Measurements from ENCODE around the gene AMZ2.
"Not testable (repeated sequence)": the region's sequence is repeated elsewhere in the genome, so short reads cannot be mapped to it uniquely, and the experiment has no call there.

Gene AMZ2

GRCh38 chr17:68237369-68238163, 10.3 kb upstream of the AMZ2 start:
- H3K27me3 ChIP-seq (ENCODE audit: control insufficient read depth in 1 of 2, insufficient read depth in 2 of 2, low read length in 2 of 2); H3K4me3 ChIP-seq (ENCODE audit: low read length in 2 of 2); H3K9me3 ChIP-seq (ENCODE audit: control insufficient read depth in 2 of 2, low read length in 2 of 2); H3K36me3 ChIP-seq (ENCODE audit: control insufficient read depth in 2 of 2, insufficient read depth in 2 of 2, low read length in 2 of 2); H3K27ac ChIP-seq (ENCODE audit: low read length); H3K9ac ChIP-seq (ENCODE audit: low read length in 2 of 2); H3K4me1 ChIP-seq (ENCODE audit: control insufficient read depth, insufficient read depth, low read length): not testable (repeated sequence)

- no peak overlapping the region for H3K9ac ChIP-seq (ENCODE audit: low read length in 2 of 2)
- no peak overlapping the region for H3K27ac ChIP-seq (ENCODE audit: low read length)
- H3K4me1 ChIP-seq (ENCODE audit: control insufficient read depth, insufficient read depth, low read length), result no peaks in the 10 kb centered on the region
These were observed 9.5 kb upstream of the AMZ2 start for GRCh38 chr17:68238164-68238870.

GRCh38 chr17:68238871-68239253, 9.0 kb upstream of the AMZ2 start:
- Histone ChIP-seq H3K4me3 (ENCODE audit: low read length in 2 of 2) (no peak overlapping the region), H3K4me1 (ENCODE audit: control insufficient read depth, insufficient read depth, low read length) (no peaks in the 10 kb centered on the region), H3K27ac (ENCODE audit: low read length) (no peak overlapping the region), H3K36me3 (ENCODE audit: control insufficient read depth in 2 of 2, insufficient read depth in 2 of 2, low read length in 2 of 2) (no peaks in the 10 kb centered on the region), H3K27me3 (ENCODE audit: control insufficient read depth in 1 of 2, insufficient read depth in 2 of 2, low read length in 2 of 2) (no peaks in the 10 kb centered on the region), H3K9ac (ENCODE audit: low read length in 2 of 2) (no peak overlapping the region), H3K9me3 (ENCODE audit: control insufficient read depth in 2 of 2, low read length in 2 of 2) (no peaks in the 10 kb centered on the region)

More at GRCh38 chr17:68238164-68238870, 9.5 kb upstream of the AMZ2 start:
- no peaks in the 10 kb centered on the region for H3K36me3 ChIP-seq (ENCODE audit: control insufficient read depth in 2 of 2, insufficient read depth in 2 of 2, low read length in 2 of 2)
- no peaks in the 10 kb centered on the region for H3K27me3 ChIP-seq (ENCODE audit: control insufficient read depth in 1 of 2, insufficient read depth in 2 of 2, low read length in 2 of 2)
- H3K9me3 ChIP-seq (ENCODE audit: control insufficient read depth in 2 of 2, low read length in 2 of 2), result no peaks in the 10 kb centered on the region
- H3K4me3 ChIP-seq (ENCODE audit: low read length in 2 of 2), result no peak overlapping the region

- no peak overlapping the region for H3K9ac ChIP-seq (ENCODE audit: low read length in 2 of 2)
- no peak overlapping the region for H3K27ac ChIP-seq (ENCODE audit: low read length)
- H3K27me3 ChIP-seq (ENCODE audit: control insufficient read depth in 1 of 2, insufficient read depth in 2 of 2, low read length in 2 of 2), result no peaks in the 10 kb centered on the region
- H3K36me3 ChIP-seq (ENCODE audit: control insufficient read depth in 2 of 2, insufficient read depth in 2 of 2, low read length in 2 of 2), result no peaks in the 10 kb centered on the region
- no peak overlapping the region for H3K4me3 ChIP-seq (ENCODE audit: low read length in 2 of 2)
- H3K4me1 ChIP-seq (ENCODE audit: control insufficient read depth, insufficient read depth, low read length), result no peaks in the 10 kb centered on the region
- no peaks in the 10 kb centered on the region for H3K9me3 ChIP-seq (ENCODE audit: control insufficient read depth in 2 of 2, low read length in 2 of 2)
These were observed 8.0 kb upstream of the AMZ2 start for GRCh38 chr17:68239632-68240366.

- no peaks in the 10 kb centered on the region for H3K27me3 ChIP-seq (ENCODE audit: control insufficient read depth in 1 of 2, insufficient read depth in 2 of 2, low read length in 2 of 2)
- H3K9me3 ChIP-seq (ENCODE audit: control insufficient read depth in 2 of 2, low read length in 2 of 2), result no peaks in the 10 kb centered on the region
- no peaks in the 10 kb centered on the region for H3K36me3 ChIP-seq (ENCODE audit: control insufficient read depth in 2 of 2, insufficient read depth in 2 of 2, low read length in 2 of 2)
- no peak overlapping the region for H3K27ac ChIP-seq (ENCODE audit: low read length)
- H3K4me3 ChIP-seq (ENCODE audit: low read length in 2 of 2), result no peak overlapping the region
- no peak overlapping the region for H3K9ac ChIP-seq (ENCODE audit: low read length in 2 of 2)
- H3K4me1 ChIP-seq (ENCODE audit: control insufficient read depth, insufficient read depth, low read length), result peaks cover 14% of the 10 kb centered on the region
These were observed 1.4 kb upstream of the AMZ2 start for GRCh38 chr17:68246271-68247028.

GRCh38 chr17:68248199-68248825, 469 bp downstream of the AMZ2 start:
- peak overlapping the region; percentile 95 for H3K27ac ChIP-seq (ENCODE audit: low read length)
- no peaks in the 10 kb centered on the region for H3K27me3 ChIP-seq (ENCODE audit: control insufficient read depth in 1 of 2, insufficient read depth in 2 of 2, low read length in 2 of 2)
- peaks cover under 1 to 2% of the 10 kb centered on the region in 2 donors for H3K36me3 ChIP-seq (ENCODE audit: control insufficient read depth in 2 of 2, insufficient read depth in 2 of 2, low read length in 2 of 2)
- peak overlapping the region; percentile 97 to 98 for H3K9ac ChIP-seq (ENCODE audit: low read length in 2 of 2)
- H3K9me3 ChIP-seq (ENCODE audit: control insufficient read depth in 2 of 2, low read length in 2 of 2), result no peaks in the 10 kb centered on the region
- H3K4me1 ChIP-seq (ENCODE audit: control insufficient read depth, insufficient read depth, low read length), result peaks cover 14% of the 10 kb centered on the region
- H3K4me3 ChIP-seq (ENCODE audit: low read length in 2 of 2), result peak overlapping the region; percentile 87

GRCh38 chr17:68248891-68249290, 1.0 kb downstream of the AMZ2 start:
- Histone ChIP-seq H3K9me3 (ENCODE audit: control insufficient read depth in 2 of 2, low read length in 2 of 2) (no peaks in the 10 kb centered on the region), H3K9ac (ENCODE audit: low read length in 2 of 2) (peak overlapping the region; percentile 97 to 98), H3K27me3 (ENCODE audit: control insufficient read depth in 1 of 2, insufficient read depth in 2 of 2, low read length in 2 of 2) (no peaks in the 10 kb centered on the region), H3K27ac (ENCODE audit: low read length) (no peak overlapping the region), H3K4me1 (ENCODE audit: control insufficient read depth, insufficient read depth, low read length) (peaks cover 14% of the 10 kb centered on the region), H3K36me3 (ENCODE audit: control insufficient read depth in 2 of 2, insufficient read depth in 2 of 2, low read length in 2 of 2) (peaks cover 3 to 4% of the 10 kb centered on the region in 2 donors), H3K4me3 (ENCODE audit: low read length in 2 of 2) (peak overlapping the region; percentile 87)

- no peaks in the 10 kb centered on the region for H3K9me3 ChIP-seq (ENCODE audit: control insufficient read depth in 2 of 2, low read length in 2 of 2)
- no peak overlapping the region for H3K27ac ChIP-seq (ENCODE audit: low read length)
- H3K27me3 ChIP-seq (ENCODE audit: control insufficient read depth in 1 of 2, insufficient read depth in 2 of 2, low read length in 2 of 2), result no peaks in the 10 kb centered on the region
- peaks cover 7 to 8% of the 10 kb centered on the region in 2 donors for H3K36me3 ChIP-seq (ENCODE audit: control insufficient read depth in 2 of 2, insufficient read depth in 2 of 2, low read length in 2 of 2)
- peaks cover 14% of the 10 kb centered on the region for H3K4me1 ChIP-seq (ENCODE audit: control insufficient read depth, insufficient read depth, low read length)
- H3K9ac ChIP-seq (ENCODE audit: low read length in 2 of 2), result no peak overlapping the region
- no peak overlapping the region for H3K4me3 ChIP-seq (ENCODE audit: low read length in 2 of 2)
These were observed 1.5 kb downstream of the AMZ2 start for GRCh38 chr17:68249354-68249765.

- not testable (repeated sequence) for H3K4me3 ChIP-seq (ENCODE audit: low read length in 2 of 2); H3K4me1 ChIP-seq (ENCODE audit: control insufficient read depth, insufficient read depth, low read length); H3K27me3 ChIP-seq (ENCODE audit: control insufficient read depth in 1 of 2, insufficient read depth in 2 of 2, low read length in 2 of 2); H3K9me3 ChIP-seq (ENCODE audit: control insufficient read depth in 2 of 2, low read length in 2 of 2); H3K27ac ChIP-seq (ENCODE audit: low read length); H3K9ac ChIP-seq (ENCODE audit: low read length in 2 of 2)
- H3K36me3 ChIP-seq (ENCODE audit: control insufficient read depth in 2 of 2, insufficient read depth in 2 of 2, low read length in 2 of 2), result peaks cover 24 to 25% of the 10 kb centered on the region in 2 donors
These were observed 5.6 kb downstream of the AMZ2 start for GRCh38 chr17:68253426-68253825.

- H3K9ac ChIP-seq (ENCODE audit: low read length in 2 of 2), result no peak overlapping the region
- H3K36me3 ChIP-seq (ENCODE audit: control insufficient read depth in 2 of 2, insufficient read depth in 2 of 2, low read length in 2 of 2), result peaks cover 24 to 25% of the 10 kb centered on the region in 2 donors
- no peak overlapping the region for H3K27ac ChIP-seq (ENCODE audit: low read length)
- H3K4me1 ChIP-seq (ENCODE audit: control insufficient read depth, insufficient read depth, low read length), result no peaks in the 10 kb centered on the region
- H3K9me3 ChIP-seq (ENCODE audit: control insufficient read depth in 2 of 2, low read length in 2 of 2), result no peaks in the 10 kb centered on the region
- H3K4me3 ChIP-seq (ENCODE audit: low read length in 2 of 2), result no peak overlapping the region
- H3K27me3 ChIP-seq (ENCODE audit: control insufficient read depth in 1 of 2, insufficient read depth in 2 of 2, low read length in 2 of 2), result no peaks in the 10 kb centered on the region
These were observed 7.3 kb downstream of the AMZ2 start for GRCh38 chr17:68255151-68255550.

All from stomach smooth muscle (tissue), 2 donors.